BJ (cell line): ENCODE measurements around the gene ATP11A. TPM values are rescaled to one million over a fixed set of nuclear protein-coding genes. Genes with fewer than 3 reads are reported as not detected.

ENCODE experiments used
- CTCF ChIA-PET: fragments of 350-600 bp; formaldehyde crosslinking; extraction: SDS; loops from one replicate; lab custom pipeline; 2021; ENCODE audit warnings: antibody characterized with exemption, inconsistent platforms; lab: Yijun Ruan, JAX
- POLR2A ChIA-PET: fragments of 300-600 bp; sonication (Branson Sonifier 250); formaldehyde crosslinking; extraction: SDS; loops from one replicate; lab custom pipeline; 2021; ENCODE audit warnings: antibody characterized with exemption; lab: Charles Lee
- DNase-seq: peaks from one replicate; pipeline ENCODE4 v3.0.0-alpha.2; 2011; ENCODE audit warnings: low read depth
- H3K27me3 ChIP-seq: 2 replicates; pipeline ENCODE4 v1.6.0; 2011; ENCODE audit warnings: low read length; ENCODE audit not compliant: control insufficient read depth, insufficient read depth
- H3K36me3 ChIP-seq: 2 replicates; pipeline ENCODE4 v1.5.1; 2011; ENCODE audit warnings: low read length; ENCODE audit not compliant: control insufficient read depth, insufficient read depth
- H3K4me3 ChIP-seq: 2 replicates; pipeline ENCODE4 v1.5.1; 2011; ENCODE audit warnings: low read depth, mild to moderate bottlenecking, control low read depth, low read length
- polyA plus RNA-seq: library from polyadenylated mRNA; depleted of rRNA; stranded (reverse); fragments of >200 nt; gene quantifications from 2 replicates; pipeline ENCODE4 v1.2.3, GENCODE V29; 2011
- TF ChIP-seq, protein P1 (sequence below): IDR thresholded peaks from 2 replicates; pipeline ENCODE4 v1.5.1; 2011; ENCODE audit warnings: low read depth, mild to moderate bottlenecking, control low read depth, inconsistent platforms, low read length, moderate library complexity; ENCODE audit not compliant: insufficient read depth

The ATP11A gene
- polyA plus RNA-seq, 1 experiment = 1.9 TPM

DNA sequence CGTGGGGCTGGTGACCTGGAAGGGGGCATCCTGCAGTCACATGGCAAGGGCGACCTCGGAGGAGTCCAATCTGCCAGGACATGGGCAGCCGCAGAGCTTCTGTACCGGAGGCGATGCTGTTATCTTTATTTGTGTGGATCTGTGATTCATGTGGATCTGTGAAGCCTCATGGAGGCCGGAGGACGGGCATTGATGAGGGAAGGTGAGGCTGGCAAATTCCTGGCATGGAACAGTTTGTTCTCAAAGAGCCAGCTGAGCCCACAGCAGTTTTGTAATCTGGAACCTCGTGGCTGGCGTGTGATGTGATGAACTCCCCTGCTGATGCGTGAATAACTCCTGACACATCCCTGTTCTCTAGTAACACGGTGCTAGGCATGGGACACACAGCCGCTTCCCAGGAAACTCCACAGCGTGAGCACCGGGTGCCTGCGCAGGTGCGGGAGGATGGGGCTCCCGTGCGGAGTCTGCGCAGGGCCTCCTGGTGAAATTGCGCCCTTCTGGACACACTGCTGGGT, 40.4 kb downstream of the ATP11A start:
- TF ChIP-seq, protein P1, sequence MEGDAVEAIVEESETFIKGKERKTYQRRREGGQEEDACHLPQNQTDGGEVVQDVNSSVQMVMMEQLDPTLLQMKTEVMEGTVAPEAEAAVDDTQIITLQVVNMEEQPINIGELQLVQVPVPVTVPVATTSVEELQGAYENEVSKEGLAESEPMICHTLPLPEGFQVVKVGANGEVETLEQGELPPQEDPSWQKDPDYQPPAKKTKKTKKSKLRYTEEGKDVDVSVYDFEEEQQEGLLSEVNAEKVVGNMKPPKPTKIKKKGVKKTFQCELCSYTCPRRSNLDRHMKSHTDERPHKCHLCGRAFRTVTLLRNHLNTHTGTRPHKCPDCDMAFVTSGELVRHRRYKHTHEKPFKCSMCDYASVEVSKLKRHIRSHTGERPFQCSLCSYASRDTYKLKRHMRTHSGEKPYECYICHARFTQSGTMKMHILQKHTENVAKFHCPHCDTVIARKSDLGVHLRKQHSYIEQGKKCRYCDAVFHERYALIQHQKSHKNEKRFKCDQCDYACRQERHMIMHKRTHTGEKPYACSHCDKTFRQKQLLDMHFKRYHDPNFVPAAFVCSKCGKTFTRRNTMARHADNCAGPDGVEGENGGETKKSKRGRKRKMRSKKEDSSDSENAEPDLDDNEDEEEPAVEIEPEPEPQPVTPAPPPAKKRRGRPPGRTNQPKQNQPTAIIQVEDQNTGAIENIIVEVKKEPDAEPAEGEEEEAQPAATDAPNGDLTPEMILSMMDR = no peak
- POLR2A ChIA-PET = no interaction called here
- Histone ChIP-seq H3K27me3 (no peaks in the 10 kb centered on the region), H3K36me3 (no peaks in the 10 kb centered on the region), H3K4me3 (no peak overlapping the region)
- CTCF ChIA-PET = no interaction called here
- DNase-seq = no peak

DNA sequence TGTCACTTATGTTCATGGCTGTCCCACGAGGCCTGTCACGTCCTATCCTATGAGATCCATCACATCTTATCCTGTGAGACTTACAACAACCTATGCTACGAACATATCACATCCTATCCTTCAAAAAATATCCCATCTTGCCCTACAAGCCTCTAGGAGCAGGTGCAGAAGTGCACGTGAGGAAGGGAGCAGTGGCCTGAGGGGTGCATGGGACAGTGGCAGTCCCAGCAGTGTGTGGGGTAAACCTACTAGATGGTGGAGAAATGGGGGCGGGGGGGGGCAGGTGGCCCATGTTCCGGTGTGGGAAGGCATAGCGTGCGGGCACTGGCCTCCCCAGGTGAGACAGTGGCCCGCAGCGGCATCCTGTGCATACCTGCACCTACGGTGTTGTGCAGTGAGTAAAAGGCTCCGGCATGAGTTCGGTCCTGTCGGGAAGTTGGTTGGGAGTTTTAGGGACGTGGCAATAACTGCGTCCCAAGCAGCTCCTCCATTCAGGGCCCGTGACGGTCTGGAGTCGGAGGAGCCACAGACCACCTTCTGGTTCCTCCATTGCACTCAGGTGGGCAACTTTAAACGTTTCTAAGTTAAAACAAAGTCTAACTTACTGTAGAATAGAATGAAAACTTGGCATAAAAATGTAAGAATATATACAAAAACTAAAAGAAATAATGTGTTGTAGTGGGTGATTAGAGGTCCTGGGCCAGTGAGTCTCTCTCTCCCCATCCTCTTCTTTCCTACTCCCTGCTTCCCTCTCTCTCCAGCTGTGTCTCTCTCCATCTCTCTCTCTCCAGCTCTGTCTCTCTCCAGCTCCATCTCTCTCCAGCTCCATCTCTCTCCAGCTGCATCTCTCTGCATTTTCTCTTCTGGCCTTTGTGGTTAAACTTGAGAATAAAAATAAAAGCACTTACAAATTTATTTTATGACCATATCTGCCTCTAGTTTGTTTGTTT, 42.1 kb downstream of the ATP11A start:
- ChIA-PET CTCF (no interaction called here), POLR2A (no interaction called here)
- H3K4me3 ChIP-seq = no peak overlapping the region
- DNase-seq = no peak
- TF ChIP-seq, protein P1 = no peak
- no peaks in the 10 kb centered on the region for H3K36me3 ChIP-seq
- H3K27me3 ChIP-seq = no peaks in the 10 kb centered on the region

DNA sequence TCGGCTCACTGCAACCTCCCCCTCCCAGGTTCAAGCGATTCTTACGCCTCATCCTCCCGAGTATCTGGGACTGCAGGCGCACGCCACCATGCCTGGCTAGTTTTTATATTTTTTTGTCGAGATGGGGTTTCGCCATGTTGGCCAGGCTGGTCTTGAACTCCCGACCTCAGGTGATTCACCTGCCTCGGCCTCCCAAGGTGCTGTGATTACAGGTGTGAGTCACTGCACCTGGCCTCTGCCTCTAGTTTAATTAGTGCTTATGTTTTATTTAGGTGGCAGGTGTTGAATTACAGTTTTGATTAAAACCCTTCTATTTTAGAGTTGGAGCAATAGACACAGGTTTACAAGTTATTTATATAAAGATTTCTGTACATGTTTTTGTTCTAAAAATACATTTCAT, 42.8 kb downstream of the ATP11A start:
- H3K4me3 ChIP-seq = no peak overlapping the region
- TF ChIP-seq, protein P1 = no peak
- ChIA-PET POLR2A (no interaction called here), CTCF (no interaction called here)
- no peak for DNase-seq
- H3K27me3 ChIP-seq = no peaks in the 10 kb centered on the region
- H3K36me3 ChIP-seq = no peaks in the 10 kb centered on the region

DNA sequence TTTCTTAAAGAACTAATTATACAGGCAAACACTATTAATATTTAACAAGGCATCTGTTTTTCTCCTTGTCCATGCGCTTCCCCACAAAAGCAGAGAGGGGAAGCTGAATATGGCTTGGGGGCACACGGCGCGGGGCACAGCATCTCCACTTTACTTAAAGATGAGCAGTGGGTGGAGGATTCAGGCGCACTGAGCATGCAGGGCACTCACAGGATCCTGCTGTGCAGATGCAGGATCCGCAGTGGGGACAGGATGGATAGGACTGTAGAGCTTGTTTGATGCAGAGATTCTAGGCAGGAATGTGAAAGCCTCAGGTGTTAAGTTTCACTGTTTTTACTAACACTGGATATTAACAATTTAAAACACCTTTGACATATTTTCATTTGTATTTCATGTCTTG, 43.3 kb downstream of the ATP11A start:
- H3K4me3 ChIP-seq = no peak overlapping the region
- ChIA-PET POLR2A (no interaction called here), CTCF (no interaction called here)
- TF ChIP-seq, protein P1 = no peak
- no peaks in the 10 kb centered on the region for H3K36me3 ChIP-seq
- DNase-seq = no peak
- no peaks in the 10 kb centered on the region for H3K27me3 ChIP-seq

DNA sequence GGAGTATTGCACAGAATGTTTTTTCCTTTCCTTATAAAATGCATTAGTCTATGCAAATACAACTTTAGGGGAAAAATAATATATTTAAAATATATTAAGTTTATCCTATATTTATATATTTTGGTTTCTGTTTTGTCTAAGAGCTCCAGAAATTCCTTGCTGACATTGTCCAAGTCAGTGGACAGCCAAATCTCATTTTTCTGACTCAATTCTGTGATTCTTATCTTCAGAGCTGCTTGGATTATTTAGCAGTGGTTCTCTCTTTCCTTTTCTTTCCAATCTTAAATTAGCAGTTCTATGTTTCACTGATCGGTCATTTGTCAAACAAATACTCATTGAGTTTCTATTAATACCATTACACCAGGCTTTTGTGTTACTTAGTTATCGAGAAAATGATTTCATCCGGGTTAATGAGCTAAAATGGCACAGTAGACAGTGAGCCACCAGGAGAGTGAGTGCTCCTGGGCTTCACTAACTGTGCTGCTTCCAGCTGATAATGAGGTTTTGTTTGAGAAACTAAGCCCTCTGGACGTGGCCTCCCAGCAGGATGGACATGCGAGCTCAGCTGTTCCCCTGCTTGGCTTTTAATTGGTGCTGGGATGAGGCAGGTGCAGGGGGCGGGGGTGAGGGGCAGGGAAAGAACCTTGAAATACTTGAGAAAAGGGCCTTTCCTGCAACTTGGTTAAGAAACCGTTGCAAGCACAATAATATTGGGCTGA, 44.0 kb downstream of the ATP11A start:
- ChIA-PET CTCF (no interaction called here), POLR2A (no interaction called here)
- no peak for DNase-seq
- TF ChIP-seq, protein P1 = no peak
- H3K27me3 ChIP-seq = no peaks in the 10 kb centered on the region
- no peak overlapping the region for H3K4me3 ChIP-seq
- H3K36me3 ChIP-seq = no peaks in the 10 kb centered on the region
